Ishikawa (cell line): ENCODE results near the gene HCRTR2.

ENCODE experiments used
- CEBPB ChIP-seq: IDR thresholded peaks from 2 replicates; pipeline ENCODE4 v1.6.1; 2012
- CREB1 ChIP-seq: IDR thresholded peaks from 2 replicates; pipeline ENCODE4 v1.6.1; 2012; ENCODE audit warnings: low read depth
- EGR1 ChIP-seq: IDR thresholded peaks from 2 replicates; pipeline ENCODE4 v1.6.1; 2012
- EP300 ChIP-seq: IDR thresholded peaks from 2 replicates; pipeline ENCODE4 v1.6.1; 2012; ENCODE audit warnings: borderline replicate concordance
- MAX ChIP-seq: IDR thresholded peaks from 2 replicates; pipeline ENCODE4 v1.6.1; 2012
- NFIC ChIP-seq: IDR thresholded peaks from 2 replicates; pipeline ENCODE4 v1.6.1; 2012
- RAD21 ChIP-seq: IDR thresholded peaks from 2 replicates; pipeline ENCODE4 v1.6.1; 2012; ENCODE audit warnings: low read depth
- REST ChIP-seq: IDR thresholded peaks from 2 replicates; pipeline ENCODE4 v1.6.1; 2012; ENCODE audit warnings: low read depth, mild to moderate bottlenecking
- TAF1 ChIP-seq: IDR thresholded peaks from 2 replicates; pipeline ENCODE4 v1.6.1; 2012; ENCODE audit warnings: low read depth, mild to moderate bottlenecking
- TCF12 ChIP-seq: IDR thresholded peaks from 2 replicates; pipeline ENCODE4 v1.6.1; 2012; ENCODE audit warnings: low read depth
- TEAD4 ChIP-seq: IDR thresholded peaks from 2 replicates; pipeline ENCODE4 v1.6.1; 2012
- YY1 ChIP-seq: IDR thresholded peaks from 2 replicates; pipeline ENCODE4 v1.6.1; 2012; ENCODE audit warnings: low read depth

GRCh38 chr6:55136916-55137315 lies 37.4 kb upstream of the HCRTR2 start:
- TF ChIP-seq TEAD4 = no peak
- no peak for TF ChIP-seq EP300
- TF ChIP-seq TAF1 = no peak
- TF ChIP-seq REST = no peak
- no peak for TF ChIP-seq CEBPB
- TF ChIP-seq NFIC = no peak
- no peak for TF ChIP-seq MAX
- no peak for TF ChIP-seq CREB1
- TF ChIP-seq RAD21 = no peak
- TF ChIP-seq EGR1 = no peak
- TF ChIP-seq YY1 = no peak
- no peak for TF ChIP-seq TCF12
